Hematopoietic multipotent progenitor cell treated with erythropoietin and hydrocortisone succinate and interleukin-3 and kit ligand, for 8 days (in vitro differentiated cells): Measurements from ENCODE around the gene CSRNP2.

Source experiments
- DNase-seq: peaks from one replicate; pipeline ENCODE4 v3.0.0-alpha.2; 2015

CSRNP2 gene

GRCh38 chr12:51076236-51076930 lies 7.0 kb downstream of the CSRNP2 start:
- no peak for DNase-seq

DNA sequence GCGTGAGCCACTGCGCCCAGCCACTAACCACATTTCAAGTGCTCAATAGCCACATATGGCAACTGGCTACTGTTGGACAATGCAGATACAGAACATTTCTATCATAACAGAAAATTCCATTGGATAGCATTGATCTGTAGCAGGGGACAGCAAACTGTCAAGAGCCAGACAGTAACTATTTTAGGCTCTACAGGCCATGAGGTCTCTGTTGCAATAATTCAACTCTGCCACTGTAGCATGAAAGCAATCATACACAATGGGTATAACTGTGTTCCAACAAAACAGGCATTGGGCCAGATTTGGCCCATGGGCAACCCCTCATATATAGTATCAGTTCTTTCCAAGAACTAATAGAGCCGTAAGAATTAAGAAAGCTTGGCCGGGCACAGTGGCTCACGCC lies 8.0 kb downstream of the CSRNP2 start:
- no peak for DNase-seq

- DNase-seq, result no peak
Measured at GRCh38 chr12:51071663-51072062, 11.7 kb downstream of the CSRNP2 start.

GRCh38 chr12:51070004-51070403 lies 13.4 kb downstream of the CSRNP2 start:
- no peak for DNase-seq

- DNase-seq, result no peak
Measured at GRCh38 chr12:51067771-51068170, 15.6 kb downstream of the CSRNP2 start.

GRCh38 chr12:51067229-51067628 lies 16.2 kb downstream of the CSRNP2 start:
- DNase-seq, result no peak

DNA sequence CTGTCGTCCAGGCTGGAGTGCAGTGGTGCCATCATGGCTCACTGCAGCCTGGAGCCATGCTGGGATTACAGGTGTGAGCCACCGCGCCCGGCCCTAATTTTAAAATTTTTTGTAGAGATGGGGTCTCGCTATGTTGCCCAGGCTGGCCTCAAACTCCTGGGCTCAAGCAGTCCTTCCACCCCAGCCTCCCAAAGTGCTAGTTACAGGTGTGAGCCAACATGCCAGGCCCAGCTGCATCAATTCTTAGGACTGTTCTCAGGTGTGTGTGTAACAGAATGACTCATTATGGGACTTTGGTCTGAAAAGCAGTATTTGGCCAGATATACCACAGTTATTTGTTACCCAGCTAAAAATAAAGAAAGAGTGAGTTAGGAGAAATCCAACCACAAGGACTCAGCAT lies 17.9 kb downstream of the CSRNP2 start:
- no peak for DNase-seq

DNA sequence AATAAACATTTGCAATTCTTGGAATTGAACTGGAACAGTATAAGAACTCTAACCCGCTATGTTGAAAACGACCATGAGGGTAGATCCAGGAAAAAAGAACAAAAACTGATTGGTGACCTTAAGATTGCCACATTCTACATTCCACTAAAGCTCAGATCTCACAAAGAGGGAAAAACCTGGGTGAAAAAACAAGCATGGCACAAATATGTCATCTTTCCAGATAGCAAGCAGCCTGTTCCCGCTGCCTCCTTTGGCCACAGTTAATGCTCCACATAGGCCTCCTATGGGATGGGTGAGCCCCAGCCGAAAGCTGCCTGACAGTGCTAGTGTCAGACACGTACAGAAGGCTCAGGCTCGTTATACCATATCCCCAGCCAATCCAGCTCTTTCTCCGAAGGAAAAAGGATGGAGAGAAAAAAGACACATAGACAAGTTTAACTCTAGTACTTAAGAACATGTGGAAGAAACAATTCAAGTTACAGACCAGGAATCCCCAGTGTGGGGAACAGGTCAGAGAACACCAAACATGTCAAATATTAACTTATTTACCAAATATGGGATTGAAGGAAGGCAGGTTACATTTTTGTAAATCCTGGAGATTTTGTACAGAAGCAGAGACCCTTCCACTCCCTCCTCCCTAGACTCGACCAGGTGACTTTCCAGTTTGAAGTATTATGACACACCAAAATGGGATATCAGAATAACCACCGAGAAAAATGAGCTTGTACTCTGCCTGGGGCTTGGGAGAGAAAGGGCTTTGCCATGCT lies 20.6 kb downstream of the CSRNP2 start:
- DNase-seq, result no peak

DNA sequence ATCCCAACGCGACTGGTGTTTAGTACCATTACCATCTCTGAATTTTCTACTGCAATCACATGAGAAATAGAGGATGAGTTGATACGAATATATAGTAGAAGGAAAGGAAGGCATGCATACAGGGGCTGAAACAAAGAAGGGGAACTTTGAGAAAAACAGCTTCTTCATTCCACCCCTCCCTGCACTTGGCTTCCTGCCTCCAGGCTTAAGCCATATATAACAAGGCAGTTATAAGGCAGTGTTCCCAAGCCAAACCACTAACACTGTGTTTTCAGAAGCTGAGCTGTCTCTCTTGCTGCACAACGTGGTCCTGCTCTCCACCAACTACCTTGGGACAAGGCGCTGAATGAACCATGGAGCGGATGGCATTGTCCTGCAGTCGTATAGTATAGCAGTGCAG lies 24.3 kb downstream of the CSRNP2 start:
- no peak for DNase-seq

GRCh38 chr12:51056242-51056641 lies 27.2 kb downstream of the CSRNP2 start:
- no peak for DNase-seq

DNA sequence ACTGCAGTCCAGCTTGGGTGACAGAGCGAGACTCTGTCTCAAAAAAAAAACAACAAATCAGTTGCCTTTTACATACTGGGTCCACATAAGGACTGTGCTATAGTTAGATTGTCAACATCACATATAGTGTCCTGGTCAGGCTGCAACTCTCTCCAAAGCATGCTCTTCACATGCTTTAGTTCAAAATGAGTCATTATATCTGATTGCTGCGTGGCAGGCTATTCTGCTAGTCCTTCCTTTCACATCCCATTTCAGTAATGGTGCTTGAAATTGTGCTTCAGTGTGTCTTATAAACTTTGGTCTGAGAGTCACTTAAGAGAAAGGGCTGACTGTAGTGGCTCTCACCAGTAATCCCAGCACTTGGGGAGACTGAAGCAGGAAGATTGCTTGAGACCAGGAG lies 28.3 kb downstream of the CSRNP2 start:
- no peak for DNase-seq

DNA sequence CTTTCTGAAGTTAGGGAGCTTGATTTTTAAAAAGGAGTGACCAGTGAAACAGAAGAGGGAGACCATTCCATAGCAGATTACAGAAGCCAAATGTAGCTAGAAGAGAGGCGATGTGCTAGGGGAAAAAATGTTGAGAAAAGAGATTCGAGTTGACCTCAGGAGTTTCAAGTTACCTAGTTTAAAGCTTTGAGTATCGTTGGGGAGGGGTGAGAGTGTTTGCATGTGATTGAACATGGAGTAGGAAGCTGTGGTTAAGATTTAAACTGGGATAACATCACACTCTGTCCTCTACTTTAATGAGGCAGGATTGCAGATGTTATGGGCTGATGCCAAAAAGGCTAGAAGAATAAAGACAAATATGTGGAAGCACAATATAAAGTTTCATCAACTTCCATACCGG lies 31.6 kb downstream of the CSRNP2 start:
- no peak for DNase-seq

DNA sequence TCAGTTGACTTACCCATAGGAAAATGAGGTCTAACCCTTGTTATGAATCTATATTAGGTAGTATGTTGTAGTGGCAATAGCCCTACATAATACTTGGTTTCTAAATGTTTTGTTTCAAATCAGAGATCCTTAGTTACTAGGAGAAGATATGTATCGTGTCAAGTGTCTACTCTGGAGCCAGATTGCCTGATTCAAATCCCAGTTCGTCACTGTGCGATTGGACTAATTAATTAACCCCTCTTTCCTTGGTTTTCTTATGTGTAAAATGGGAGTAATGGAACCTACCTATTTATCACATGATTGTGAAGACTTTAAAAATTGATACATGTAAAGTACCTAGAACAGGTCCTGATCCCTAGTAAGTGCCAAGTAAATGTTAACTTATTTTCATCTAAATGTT lies 33.9 kb downstream of the CSRNP2 start:
- DNase-seq, result no peak

- peak; percentile 17 for DNase-seq
Measured at GRCh38 chr12:51048661-51049251, 34.6 kb downstream of the CSRNP2 start.

GRCh38 chr12:51047655-51048540 lies 35.5 kb downstream of the CSRNP2 start, which contains the start of gene LETMD1:
TSS of gene LETMD1 (plus strand) at chr12:51048327. CDS start at chr12:51048357, 30 bp downstream.
- DNase-seq, result peak; percentile 99

DNA sequence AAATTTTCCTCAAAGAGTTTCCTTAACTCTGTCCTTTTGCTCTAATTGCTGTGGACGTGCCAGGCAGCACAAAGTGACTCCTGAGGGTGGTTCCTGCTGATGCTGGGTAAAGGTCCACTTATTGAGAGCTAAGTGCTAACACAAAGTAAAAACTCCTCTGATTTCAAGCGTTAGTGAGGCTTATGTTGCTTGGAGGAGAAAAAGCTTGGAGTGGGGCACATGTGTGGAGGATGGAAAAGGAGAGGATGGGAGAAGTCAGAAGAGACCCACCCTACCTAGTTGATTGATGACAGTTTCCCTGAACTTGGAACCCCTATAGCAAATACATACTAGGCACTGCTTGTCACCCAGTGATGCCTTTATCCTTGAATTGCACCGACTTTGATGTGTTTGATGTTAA lies 47.1 kb downstream of the CSRNP2 start:
- no peak for DNase-seq

DNA sequence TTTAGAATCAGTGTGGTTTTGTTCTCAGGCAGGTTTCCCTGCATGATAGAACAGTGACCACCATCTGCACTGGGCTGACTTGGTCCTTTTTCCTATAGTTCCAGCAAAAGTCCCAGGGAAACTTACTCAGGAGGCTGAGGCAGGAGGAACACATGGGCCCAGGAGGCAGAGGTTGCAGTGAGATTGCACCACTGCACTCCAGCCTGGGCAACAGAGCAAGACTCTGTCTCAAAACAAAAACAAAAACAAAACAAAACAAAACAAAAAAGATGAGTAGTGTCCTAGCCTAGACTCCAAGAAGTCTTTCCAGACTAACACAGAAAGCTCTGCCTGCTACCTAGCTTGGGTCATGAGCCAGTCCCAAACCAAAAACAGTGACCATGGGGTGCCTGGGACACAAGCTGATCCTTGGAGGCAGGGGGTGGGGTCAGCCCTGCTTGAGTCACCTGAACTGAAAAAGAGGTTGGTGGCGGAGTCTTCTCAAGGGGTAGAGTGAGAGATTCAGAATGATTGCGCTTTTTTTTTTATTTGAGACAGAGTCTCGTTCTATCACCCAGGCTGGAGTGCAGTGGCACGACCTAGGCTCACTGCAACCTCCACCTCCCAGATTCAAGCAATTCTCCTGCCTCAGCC lies 49.8 kb downstream of the CSRNP2 start:
- no peak for DNase-seq

DNA sequence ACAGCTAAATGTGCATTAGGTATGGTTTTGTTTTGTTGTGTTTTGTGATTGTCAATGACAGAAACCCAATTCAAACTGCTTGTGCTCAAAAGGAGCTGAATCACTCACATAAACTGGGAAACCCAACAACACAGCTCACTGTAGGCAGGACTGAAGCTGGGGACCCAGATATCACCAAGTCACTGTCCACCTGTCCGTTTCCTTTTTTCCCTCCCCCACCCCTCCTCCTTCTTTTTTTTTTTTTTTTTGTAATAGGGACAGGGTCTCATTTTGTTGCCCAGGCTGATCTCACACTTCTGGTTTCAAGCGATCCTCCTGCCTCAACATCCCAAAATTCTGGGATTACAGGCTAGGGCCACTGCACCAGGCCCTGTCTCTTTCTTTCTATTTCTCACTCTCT lies 50.3 kb downstream of the CSRNP2 start:
- no peak for DNase-seq

GRCh38 chr12:51028813-51029150 lies 54.6 kb downstream of the CSRNP2 start:
- DNase-seq, result no peak

DNA sequence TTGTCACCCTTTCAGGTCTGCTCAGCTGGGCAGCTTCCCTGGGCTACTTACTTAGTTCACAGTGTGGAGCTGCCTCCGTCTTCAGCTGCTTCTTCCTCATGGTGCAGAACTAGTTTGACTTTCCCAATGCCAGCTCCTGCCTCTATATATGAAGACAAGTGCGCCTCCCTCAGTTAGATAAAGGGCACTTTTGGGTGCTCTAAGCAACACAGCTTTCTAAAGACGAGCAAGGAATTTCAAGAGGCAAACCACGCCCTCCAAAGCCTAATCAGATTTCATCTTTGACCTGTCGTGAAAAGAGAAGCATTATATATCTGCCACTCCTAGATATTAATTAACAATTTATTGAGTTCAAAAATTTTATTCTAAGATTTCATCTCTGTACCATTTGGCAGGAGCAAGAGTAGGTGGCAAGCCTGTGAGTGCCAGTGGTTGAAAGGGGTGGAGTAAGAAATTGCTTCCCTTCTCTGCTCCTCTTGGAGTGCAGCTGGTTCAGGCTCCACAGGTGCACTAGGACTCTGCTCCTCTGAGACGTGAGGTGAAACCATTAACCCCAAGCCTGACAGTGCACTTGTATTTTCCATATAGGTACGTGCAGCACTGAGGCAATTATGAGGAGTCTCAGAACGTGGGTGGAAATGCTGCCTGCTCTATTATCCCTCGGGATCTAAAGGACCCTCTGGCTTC lies 55.1 kb downstream of the CSRNP2 start:
- DNase-seq, result peak; percentile 92

DNA sequence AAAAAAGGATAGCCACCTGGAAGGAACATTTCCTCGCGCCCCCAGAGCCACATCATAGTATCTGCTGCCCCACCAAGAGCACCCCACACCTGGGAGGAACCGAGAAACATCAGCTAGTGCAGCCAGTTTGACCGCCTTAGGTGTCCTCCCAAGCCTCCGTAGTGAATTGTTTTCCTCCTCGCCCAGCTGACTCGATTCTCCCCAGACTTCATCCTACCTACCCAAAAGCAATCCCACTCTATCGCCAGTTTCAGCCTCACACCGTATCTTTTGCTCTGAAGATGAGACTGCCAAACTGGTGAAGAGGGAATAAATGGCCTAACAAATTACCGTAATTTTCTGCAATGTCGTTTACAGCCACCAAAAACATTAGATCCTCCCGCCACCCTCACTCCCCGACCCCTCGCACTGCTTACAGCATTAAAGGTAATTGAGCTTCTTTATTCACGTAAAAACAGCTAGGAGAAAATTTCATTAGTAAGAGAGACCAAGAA lies 56.0 kb downstream of the CSRNP2 start:
- DNase-seq, result no peak
